MM.1S (cell line): ENCODE results near the gene SLC25A48.

ENCODE experiments used
- DNase-seq: peaks from one replicate; pipeline ENCODE4 v3.0.0-alpha.2; 2015
- H2AFZ ChIP-seq: fragments of 300-600 bp; sonication (generic); 2 replicates; pipeline ENCODE4 v1.6.0; 2016; ENCODE audit warnings: antibody characterized with exemption, low read length
- H3F3A ChIP-seq: fragments of 300-600 bp; sonication (generic); 2 replicates; pipeline ENCODE4 v1.6.1; 2016; ENCODE audit warnings: mild to moderate bottlenecking, antibody characterized with exemption, low read length, moderate library complexity, mixed read lengths; ENCODE audit not compliant: insufficient read depth
- H3K27ac ChIP-seq: fragments of 300-600 bp; sonication (generic); 2 replicates; pipeline ENCODE4 v1.5.1; 2016; ENCODE audit warnings: mild to moderate bottlenecking, low read length
- H3K27me3 ChIP-seq: fragments of 300-600 bp; sonication (generic); replicated peaks from 2 replicates; pipeline ENCODE4 v1.6.0; 2016; ENCODE audit warnings: low read length; ENCODE audit not compliant: insufficient read depth
- H3K36me3 ChIP-seq: fragments of 300-600 bp; sonication (generic); replicated peaks from 2 replicates; pipeline ENCODE4 v1.6.1; 2016; ENCODE audit warnings: mild to moderate bottlenecking, low read length, mixed read lengths; ENCODE audit not compliant: insufficient read depth
- H3K4me1 ChIP-seq: fragments of 300-600 bp; sonication (generic); 2 replicates; pipeline ENCODE4 v1.6.1; 2016; ENCODE audit warnings: low read length, mixed read lengths
- H3K4me2 ChIP-seq: fragments of 300-600 bp; sonication (generic); 2 replicates; pipeline ENCODE4 v1.6.0; 2016; ENCODE audit warnings: low read depth, low read length
- H3K4me3 ChIP-seq: fragments of 300-600 bp; sonication (generic); 2 replicates; pipeline ENCODE4 v1.5.1; 2016; ENCODE audit warnings: low read length, mixed read lengths
- H3K79me2 ChIP-seq: fragments of 300-600 bp; sonication (generic); 2 replicates; pipeline ENCODE4 v1.6.1; 2016; ENCODE audit warnings: mixed run types, low read length, mixed read lengths
- H3K9ac ChIP-seq: fragments of 300-600 bp; sonication (generic); 2 replicates; pipeline ENCODE4 v1.6.1; 2016; ENCODE audit warnings: low read length, mixed read lengths
- H3K9me2 ChIP-seq: fragments of 300-600 bp; sonication (generic); replicated peaks from 2 replicates; pipeline ENCODE4 v1.6.1; 2016; ENCODE audit warnings: mild to moderate bottlenecking, low read length, mixed read lengths; ENCODE audit not compliant: insufficient read depth
- H3K9me3 ChIP-seq: fragments of 300-600 bp; sonication (generic); replicated peaks from 2 replicates; pipeline ENCODE4 v1.6.1; 2016; ENCODE audit warnings: mild to moderate bottlenecking, low read length, mixed read lengths; ENCODE audit not compliant: insufficient read depth
- H4K20me1 ChIP-seq: fragments of 300-600 bp; sonication (generic); 2 replicates; pipeline ENCODE4 v1.6.1; 2016; ENCODE audit warnings: mild to moderate bottlenecking, low read length, moderate library complexity, mixed read lengths; ENCODE audit not compliant: insufficient read depth
- CTCF ChIP-seq: fragments of 300-600 bp; sonication (generic); IDR thresholded peaks from 2 replicates; pipeline ENCODE4 v1.5.1; 2016; ENCODE audit warnings: antibody characterized with exemption, low read length, mixed read lengths
- EZH2 ChIP-seq: fragments of 300-600 bp; sonication (generic); optimal IDR thresholded peaks from 2 replicates; pipeline ENCODE3; 2017; ENCODE audit warnings: low read depth, mild to moderate bottlenecking, antibody characterized with exemption, low read length, mixed read lengths
- EZH2phosphoT487 ChIP-seq: fragments of 300-600 bp; sonication (generic); IDR thresholded peaks from 2 replicates; pipeline ENCODE4 v1.6.1; 2018; ENCODE audit warnings: antibody characterized with exemption, low read length

The SLC25A48 gene

GRCh38 chr5:135822286-135822685, 12.2 kb upstream of the SLC25A48 start:
- H3K27me3 ChIP-seq: no peaks in the 10 kb centered on the region
- no peaks in the 10 kb centered on the region for H3K79me2 ChIP-seq
- no peak overlapping the region for H3K9ac ChIP-seq
- DNase-seq: no peak
- H4K20me1 ChIP-seq: no peaks in the 10 kb centered on the region
- H3K9me2 ChIP-seq: no peaks in the 10 kb centered on the region
- H3K4me3 ChIP-seq: no peak overlapping the region
- no peak overlapping the region for H3K4me2 ChIP-seq
- no peaks in the 10 kb centered on the region for H3K9me3 ChIP-seq
- no peak overlapping the region for H2AFZ ChIP-seq
- no peaks in the 10 kb centered on the region for H3K36me3 ChIP-seq
- no peaks in the 10 kb centered on the region for H3F3A ChIP-seq
- H3K27ac ChIP-seq: no peak overlapping the region
- H3K4me1 ChIP-seq: no peaks in the 10 kb centered on the region
- TF ChIP-seq EZH2 (no peak), EZH2phosphoT487 (no peak), CTCF (no peak)

DNA sequence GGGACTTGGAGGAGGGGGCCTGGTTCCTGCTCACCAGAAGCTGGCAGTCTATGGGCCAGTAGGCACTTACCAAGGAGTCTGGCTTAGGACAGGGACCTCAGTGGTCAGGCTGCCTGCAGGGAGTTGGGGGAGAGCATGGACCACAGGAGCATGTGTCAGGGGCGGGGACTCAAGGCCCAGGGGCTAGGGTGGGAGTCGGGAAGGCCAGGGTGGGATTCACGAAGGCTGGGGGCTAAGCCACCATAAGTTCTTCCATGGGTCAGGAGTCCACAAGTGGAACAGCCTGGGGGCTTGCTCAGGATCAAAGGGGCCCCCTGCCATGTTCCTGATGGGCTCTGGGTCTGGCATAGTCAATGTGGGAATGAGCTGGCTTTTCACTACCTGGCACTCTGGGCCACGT, 11.5 kb upstream of the SLC25A48 start:
- H3K9me2 ChIP-seq: no peaks in the 10 kb centered on the region
- H3K36me3 ChIP-seq: no peaks in the 10 kb centered on the region
- no peaks in the 10 kb centered on the region for H4K20me1 ChIP-seq
- H3K9ac ChIP-seq: no peak overlapping the region
- no peak overlapping the region for H3K27ac ChIP-seq
- no peaks in the 10 kb centered on the region for H3K9me3 ChIP-seq
- no peaks in the 10 kb centered on the region for H3K27me3 ChIP-seq
- no peaks in the 10 kb centered on the region for H3K4me1 ChIP-seq
- H3K4me3 ChIP-seq: no peak overlapping the region
- no peaks in the 10 kb centered on the region for H3F3A ChIP-seq
- H3K79me2 ChIP-seq: no peaks in the 10 kb centered on the region
- no peak for DNase-seq
- no peak overlapping the region for H3K4me2 ChIP-seq
- no peak for TF ChIP-seq EZH2phosphoT487
- TF ChIP-seq CTCF: no peak
- TF ChIP-seq EZH2: no peak
- no peak overlapping the region for H2AFZ ChIP-seq

GRCh38 chr5:135823881-135824280, 10.6 kb upstream of the SLC25A48 start:
- H4K20me1 ChIP-seq: no peaks in the 10 kb centered on the region
- H3K4me2 ChIP-seq: no peak overlapping the region
- H3K9me3 ChIP-seq: no peaks in the 10 kb centered on the region
- no peaks in the 10 kb centered on the region for H3K4me1 ChIP-seq
- no peaks in the 10 kb centered on the region for H3F3A ChIP-seq
- no peak for DNase-seq
- no peak overlapping the region for H3K27ac ChIP-seq
- no peaks in the 10 kb centered on the region for H3K79me2 ChIP-seq
- H2AFZ ChIP-seq: no peak overlapping the region
- H3K4me3 ChIP-seq: no peak overlapping the region
- H3K36me3 ChIP-seq: no peaks in the 10 kb centered on the region
- TF ChIP-seq CTCF (no peak), EZH2 (no peak), EZH2phosphoT487 (no peak)
- H3K9ac ChIP-seq: no peak overlapping the region
- H3K9me2 ChIP-seq: no peaks in the 10 kb centered on the region
- H3K27me3 ChIP-seq: no peaks in the 10 kb centered on the region

GRCh38 chr5:135824541-135825041, 9.9 kb upstream of the SLC25A48 start:
- no peaks in the 10 kb centered on the region for H3K9me2 ChIP-seq
- H3K27ac ChIP-seq: no peak overlapping the region
- no peak for DNase-seq
- H3K4me3 ChIP-seq: no peak overlapping the region
- no peaks in the 10 kb centered on the region for H3K79me2 ChIP-seq
- no peaks in the 10 kb centered on the region for H3K27me3 ChIP-seq
- H3K9me3 ChIP-seq: no peaks in the 10 kb centered on the region
- H3F3A ChIP-seq: no peaks in the 10 kb centered on the region
- no peaks in the 10 kb centered on the region for H3K36me3 ChIP-seq
- no peaks in the 10 kb centered on the region for H4K20me1 ChIP-seq
- no peak overlapping the region for H2AFZ ChIP-seq
- no peak overlapping the region for H3K9ac ChIP-seq
- no peak overlapping the region for H3K4me2 ChIP-seq
- no peak for TF ChIP-seq EZH2phosphoT487
- TF ChIP-seq CTCF: no peak
- TF ChIP-seq EZH2: no peak
- no peaks in the 10 kb centered on the region for H3K4me1 ChIP-seq
